ENCODE measurements around the gene APBA2. TPM values are rescaled to one million over a fixed set of nuclear protein-coding genes. Genes with fewer than 3 reads are reported as not detected.

The APBA2 gene
- total RNA-seq, 4 donors from 2014 or later, result 1.1 to 2.4 (median 1.3) TPM

GRCh38 chr15:28959326-28959725, 73.6 kb downstream of the APBA2 start:
- no peak for TF ChIP-seq CTCF (IDR thresholded peaks at IDR 0.05; ENCODE audit: low read depth)

- TF ChIP-seq CTCF (IDR thresholded peaks at IDR 0.05; ENCODE audit: low read depth), result no peak
Measured at GRCh38 chr15:28960979-28961378, 75.2 kb downstream of the APBA2 start.

- TF ChIP-seq CTCF (IDR thresholded peaks at IDR 0.05; ENCODE audit: low read depth), result no peak
Measured at GRCh38 chr15:28961391-28961790, 75.6 kb downstream of the APBA2 start.

- no peak for TF ChIP-seq CTCF (IDR thresholded peaks at IDR 0.05; ENCODE audit: low read depth)
Measured at GRCh38 chr15:28962851-28963710, 77.3 kb downstream of the APBA2 start.

- TF ChIP-seq CTCF (IDR thresholded peaks at IDR 0.05; ENCODE audit: low read depth), result no peak
Measured at GRCh38 chr15:28963711-28964081, 77.9 kb downstream of the APBA2 start.

- TF ChIP-seq CTCF (IDR thresholded peaks at IDR 0.05; ENCODE audit: low read depth), result no peak
Measured at GRCh38 chr15:28964098-28964497, 78.3 kb downstream of the APBA2 start.

GRCh38 chr15:28967066-28967465, 81.3 kb downstream of the APBA2 start:
- no peak for TF ChIP-seq CTCF (IDR thresholded peaks at IDR 0.05; ENCODE audit: low read depth)

Measured in subcutaneous adipose tissue (tissue), 4 donors.